Measurements from ENCODE around the gene MAMLD1.
A peak's percentile ranks its signal among the peaks of the same experiment; 100 is the strongest.

The MAMLD1 gene

GRCh38 chrX:150455215-150455608 is 92.1 kb downstream of the MAMLD1 start:
- no peak for DNase-seq (ENCODE audit: low read depth in 1 of 2, low spot score in 1 of 2)

GRCh38 chrX:150456466-150456865 is 93.3 kb downstream of the MAMLD1 start:
- no peak for DNase-seq (ENCODE audit: low read depth in 1 of 2, low spot score in 1 of 2)

GRCh38 chrX:150456941-150457340 is 93.8 kb downstream of the MAMLD1 start:
- no peak for DNase-seq (ENCODE audit: low read depth in 1 of 2, low spot score in 1 of 2)

- DNase-seq (ENCODE audit: low read depth in 1 of 2, low spot score in 1 of 2) = no peak
These were observed 96.1 kb downstream of the MAMLD1 start for GRCh38 chrX:150459196-150459595.

GRCh38 chrX:150460063-150460462 is 96.9 kb downstream of the MAMLD1 start:
- DNase-seq (ENCODE audit: low read depth in 1 of 2, low spot score in 1 of 2) = no peak

GRCh38 chrX:150460781-150461180 is 97.7 kb downstream of the MAMLD1 start:
- no peak for DNase-seq (ENCODE audit: low read depth in 1 of 2, low spot score in 1 of 2)

- DNase-seq (ENCODE audit: low read depth in 1 of 2, low spot score in 1 of 2) = no peak
These were observed 100.4 kb downstream of the MAMLD1 start for GRCh38 chrX:150463566-150463965.

- no peak for DNase-seq (ENCODE audit: low read depth in 1 of 2, low spot score in 1 of 2)
These were observed 100.9 kb downstream of the MAMLD1 start for GRCh38 chrX:150464001-150464400.

- no peak for DNase-seq (ENCODE audit: low read depth in 1 of 2, low spot score in 1 of 2)
These were observed 102.2 kb downstream of the MAMLD1 start for GRCh38 chrX:150465326-150465725.

- DNase-seq (ENCODE audit: low read depth in 1 of 2, low spot score in 1 of 2) = no peak
These were observed 103.0 kb downstream of the MAMLD1 start for GRCh38 chrX:150465881-150466775.

- DNase-seq (ENCODE audit: low read depth in 1 of 2, low spot score in 1 of 2) = no peak
These were observed 109.2 kb downstream of the MAMLD1 start for GRCh38 chrX:150472306-150472705.

- DNase-seq (ENCODE audit: low read depth in 1 of 2, low spot score in 1 of 2) = no peak
These were observed 110.3 kb downstream of the MAMLD1 start for GRCh38 chrX:150473371-150473770.

- no peak for DNase-seq (ENCODE audit: low read depth in 1 of 2, low spot score in 1 of 2)
These were observed 112.3 kb downstream of the MAMLD1 start for GRCh38 chrX:150475461-150475860.

GRCh38 chrX:150476164-150476699 is 113.1 kb downstream of the MAMLD1 start:
- no peak for DNase-seq (ENCODE audit: low read depth in 1 of 2, low spot score in 1 of 2)

GRCh38 chrX:150477371-150477770 is 114.3 kb downstream of the MAMLD1 start:
- no peak for DNase-seq (ENCODE audit: low read depth in 1 of 2, low spot score in 1 of 2)

- no peak for DNase-seq (ENCODE audit: low read depth in 1 of 2, low spot score in 1 of 2)
These were observed 115.7 kb downstream of the MAMLD1 start for GRCh38 chrX:150478496-150479492.

- peak in 1 of 2 donors; percentile 30 for DNase-seq (ENCODE audit: low read depth in 1 of 2, low spot score in 1 of 2)
These were observed 119.6 kb downstream of the MAMLD1 start for GRCh38 chrX:150482537-150483206.

GRCh38 chrX:150483356-150483985 is 120.4 kb downstream of the MAMLD1 start:
- DNase-seq (ENCODE audit: low read depth in 1 of 2, low spot score in 1 of 2) = no peak

- peak in 1 of 2 donors; percentile 18 for DNase-seq (ENCODE audit: low read depth in 1 of 2, low spot score in 1 of 2)
These were observed 122.9 kb downstream of the MAMLD1 start for GRCh38 chrX:150486011-150486410.

GRCh38 chrX:150487369-150488094 is 124.4 kb downstream of the MAMLD1 start:
- DNase-seq (ENCODE audit: low read depth in 1 of 2, low spot score in 1 of 2) = no peak
